Esophagus muscularis mucosa (tissue), 4 donors: Measurements from ENCODE around the gene ASTN2.

Source experiments
- EP300 ChIP-seq: sonication (generic); formaldehyde crosslinking; IDR thresholded peaks from one replicate; pipeline ENCODE4 v1.6.1; 2017; ENCODE audit warnings: antibody characterized with exemption
- POLR2A ChIP-seq: fragments of 450-650 bp; IDR thresholded peaks from one replicate; pipeline ENCODE4 v1.6.1; 2017; ENCODE audit warnings: antibody characterized with exemption, moderate library complexity, mild to moderate bottlenecking, low read depth
- POLR2AphosphoS5 ChIP-seq, 2 donors: sonication (generic); formaldehyde crosslinking; IDR thresholded peaks; one replicate each; pipeline ENCODE4 v1.6.1; 2017; ENCODE audit warnings: antibody characterized with exemption in 2 of 2
- TF ChIP-seq, protein P1 (sequence below), 3 experiments: fragments of 200-600 bp in 2 of 3; fragments of 450-650 bp in 1 of 3; sonication (generic) in 2 of 3; IDR thresholded peaks; one replicate each; pipeline ENCODE4 v1.5.1; 2017 to 2019; ENCODE audit warnings: antibody characterized with exemption in 3 of 3, mild to moderate bottlenecking in 2 of 3, moderate library complexity in 1 of 3

DNA sequence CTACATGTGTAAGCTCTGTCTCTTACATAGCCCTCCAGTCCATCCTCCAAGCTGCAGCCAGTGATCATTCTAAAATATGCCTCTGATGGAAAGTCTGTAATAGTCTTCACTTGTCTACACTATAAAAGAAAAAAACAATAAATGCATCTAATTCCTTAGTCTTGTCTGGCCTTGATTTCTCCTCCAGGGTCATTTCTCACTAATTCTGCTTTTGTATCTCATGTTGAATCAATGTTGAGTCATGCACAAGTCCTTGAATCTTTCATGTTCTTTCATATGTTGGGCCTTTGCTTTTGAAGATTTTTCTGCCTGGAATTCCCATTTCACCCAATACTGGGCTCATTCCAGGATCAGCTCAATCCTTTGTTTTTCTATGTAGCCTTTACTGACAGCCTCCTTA lies 848.9 kb downstream of the ASTN2 start:
- TF ChIP-seq, protein P1, sequence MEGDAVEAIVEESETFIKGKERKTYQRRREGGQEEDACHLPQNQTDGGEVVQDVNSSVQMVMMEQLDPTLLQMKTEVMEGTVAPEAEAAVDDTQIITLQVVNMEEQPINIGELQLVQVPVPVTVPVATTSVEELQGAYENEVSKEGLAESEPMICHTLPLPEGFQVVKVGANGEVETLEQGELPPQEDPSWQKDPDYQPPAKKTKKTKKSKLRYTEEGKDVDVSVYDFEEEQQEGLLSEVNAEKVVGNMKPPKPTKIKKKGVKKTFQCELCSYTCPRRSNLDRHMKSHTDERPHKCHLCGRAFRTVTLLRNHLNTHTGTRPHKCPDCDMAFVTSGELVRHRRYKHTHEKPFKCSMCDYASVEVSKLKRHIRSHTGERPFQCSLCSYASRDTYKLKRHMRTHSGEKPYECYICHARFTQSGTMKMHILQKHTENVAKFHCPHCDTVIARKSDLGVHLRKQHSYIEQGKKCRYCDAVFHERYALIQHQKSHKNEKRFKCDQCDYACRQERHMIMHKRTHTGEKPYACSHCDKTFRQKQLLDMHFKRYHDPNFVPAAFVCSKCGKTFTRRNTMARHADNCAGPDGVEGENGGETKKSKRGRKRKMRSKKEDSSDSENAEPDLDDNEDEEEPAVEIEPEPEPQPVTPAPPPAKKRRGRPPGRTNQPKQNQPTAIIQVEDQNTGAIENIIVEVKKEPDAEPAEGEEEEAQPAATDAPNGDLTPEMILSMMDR (IDR thresholded peaks at IDR 0.05): no peak
- TF ChIP-seq POLR2AphosphoS5 (IDR thresholded peaks at IDR 0.05) (no peak), POLR2A (no peak), EP300 (no peak)
